CD4-positive, alpha-beta T cell treated with Interleukin-17A for 4 hours (primary cell): ENCODE measurements around the gene TM9SF2.

ENCODE experiments used
- DNase-seq: peaks from one replicate; pipeline ENCODE4 v3.0.0-alpha.2; 2020; ENCODE audit warnings: mixed read lengths

TM9SF2 gene

GRCh38 chr13:99580500-99581268 is 79.4 kb downstream of the TM9SF2 start:
- no peak for DNase-seq

- no peak for DNase-seq
These were observed 81.2 kb downstream of the TM9SF2 start for GRCh38 chr13:99582511-99582910.

- no peak for DNase-seq
These were observed 84.3 kb downstream of the TM9SF2 start for GRCh38 chr13:99585609-99586008.

GRCh38 chr13:99587021-99587420 is 85.7 kb downstream of the TM9SF2 start:
- no peak for DNase-seq

DNA sequence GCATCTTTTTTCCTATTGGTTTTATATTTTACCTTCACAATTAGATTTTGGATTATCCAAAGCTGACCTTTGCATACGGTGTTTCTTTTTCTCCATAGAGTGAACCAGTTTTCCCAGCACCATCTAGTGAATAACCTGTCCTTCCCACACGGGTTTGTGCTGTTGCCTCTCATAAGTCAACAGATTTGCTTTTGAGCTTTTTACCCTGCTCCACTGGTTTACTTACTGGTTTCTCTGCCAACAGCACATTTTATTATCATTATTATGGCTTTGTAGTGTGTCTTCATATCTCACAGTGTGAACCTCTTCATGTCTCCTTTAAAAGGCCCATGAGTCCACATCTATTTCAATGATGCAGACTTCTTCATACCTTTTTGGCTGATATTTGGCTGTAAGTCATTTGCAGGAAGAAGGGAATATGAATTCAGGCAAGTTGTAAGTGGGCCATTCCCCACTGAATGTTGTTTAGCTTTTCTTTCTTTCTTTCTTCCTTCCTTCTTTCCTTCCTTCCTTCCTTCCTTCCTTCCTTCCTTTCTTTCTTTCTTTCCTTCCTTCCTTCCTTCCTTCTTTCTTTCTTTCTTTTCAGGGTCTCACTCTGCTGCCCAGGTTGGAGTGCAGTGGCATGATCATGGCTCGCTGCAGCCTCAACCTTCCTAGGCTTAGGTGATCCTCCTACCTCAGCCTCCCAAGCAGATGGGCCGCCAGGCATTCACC is 86.8 kb downstream of the TM9SF2 start:
- DNase-seq = no peak

GRCh38 chr13:99589575-99589974 is 88.3 kb downstream of the TM9SF2 start:
- no peak for DNase-seq

GRCh38 chr13:99590519-99591011 is 89.3 kb downstream of the TM9SF2 start:
- DNase-seq = no peak

DNA sequence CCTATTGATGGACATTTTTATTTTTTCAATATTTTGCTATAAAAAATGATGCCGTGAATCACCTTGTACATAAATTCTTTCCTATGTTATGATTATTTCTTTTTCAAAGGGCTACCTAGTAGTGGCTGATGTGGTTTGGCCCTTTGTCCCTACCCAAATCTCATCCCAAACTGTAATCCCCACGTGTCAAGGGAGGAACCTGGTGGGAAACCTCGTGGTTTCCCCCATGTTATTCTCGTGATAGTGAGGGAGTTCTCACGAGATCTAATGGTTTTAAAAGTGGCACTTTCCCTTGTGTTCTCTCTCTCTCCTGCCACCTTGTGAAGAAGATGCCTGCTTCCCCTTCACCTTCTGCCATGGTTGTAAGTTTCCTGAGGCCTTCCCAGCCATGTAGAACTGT is 94.9 kb downstream of the TM9SF2 start:
- DNase-seq = no peak

GRCh38 chr13:99600318-99600717 is 99.0 kb downstream of the TM9SF2 start:
- DNase-seq = peak; percentile 33

DNA sequence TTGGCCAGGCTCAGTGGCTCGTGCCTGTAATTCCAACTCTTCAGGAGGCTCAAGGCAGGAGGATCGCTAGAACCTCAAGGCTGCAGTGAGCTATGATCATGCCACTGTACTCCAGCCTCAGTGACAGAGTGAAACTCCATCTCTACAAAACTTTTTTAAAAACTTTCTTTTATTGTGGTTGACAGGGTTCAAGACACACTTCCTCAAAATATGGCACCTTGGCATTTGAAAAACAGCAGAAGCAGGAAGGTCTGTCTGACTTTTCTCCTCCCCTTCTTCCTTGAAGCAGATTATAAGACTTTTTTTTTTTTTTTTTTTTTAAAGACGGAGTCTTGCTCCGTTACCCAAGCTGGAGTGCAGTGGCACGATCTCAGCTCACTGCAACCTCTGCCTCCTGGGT is 100.3 kb downstream of the TM9SF2 start:
- DNase-seq = peak; percentile 29

GRCh38 chr13:99604636-99605035 is 103.4 kb downstream of the TM9SF2 start:
- DNase-seq = no peak

- DNase-seq = peak; percentile 72
These were observed 104.4 kb downstream of the TM9SF2 start for GRCh38 chr13:99605420-99606323.

GRCh38 chr13:99606324-99607066 is 105.2 kb downstream of the TM9SF2 start, which contains the start of gene CLYBL:
CLYBL (plus strand) TSS chr13:99606690.
- DNase-seq = peak; percentile 93

DNA sequence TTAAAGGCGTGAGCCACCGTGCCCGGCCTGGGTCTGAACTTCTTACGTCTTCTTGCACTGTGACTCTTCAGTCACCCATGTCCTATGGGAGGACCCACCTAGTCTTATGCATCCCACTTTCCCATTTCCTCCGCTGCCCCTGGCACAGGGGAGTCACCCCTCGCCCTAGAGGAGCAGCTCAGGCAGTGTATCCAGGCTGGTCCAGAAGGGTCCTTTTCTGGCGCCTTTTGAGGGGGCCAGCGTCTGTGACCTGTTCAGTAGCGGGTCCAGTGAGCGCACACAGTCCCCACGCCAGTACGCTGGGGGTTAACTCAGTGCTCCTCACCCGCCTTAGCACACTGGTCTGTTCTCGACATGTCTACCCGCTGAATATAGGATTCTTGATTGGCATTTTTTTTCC is 107.1 kb downstream of the TM9SF2 start:
- no peak for DNase-seq

DNA sequence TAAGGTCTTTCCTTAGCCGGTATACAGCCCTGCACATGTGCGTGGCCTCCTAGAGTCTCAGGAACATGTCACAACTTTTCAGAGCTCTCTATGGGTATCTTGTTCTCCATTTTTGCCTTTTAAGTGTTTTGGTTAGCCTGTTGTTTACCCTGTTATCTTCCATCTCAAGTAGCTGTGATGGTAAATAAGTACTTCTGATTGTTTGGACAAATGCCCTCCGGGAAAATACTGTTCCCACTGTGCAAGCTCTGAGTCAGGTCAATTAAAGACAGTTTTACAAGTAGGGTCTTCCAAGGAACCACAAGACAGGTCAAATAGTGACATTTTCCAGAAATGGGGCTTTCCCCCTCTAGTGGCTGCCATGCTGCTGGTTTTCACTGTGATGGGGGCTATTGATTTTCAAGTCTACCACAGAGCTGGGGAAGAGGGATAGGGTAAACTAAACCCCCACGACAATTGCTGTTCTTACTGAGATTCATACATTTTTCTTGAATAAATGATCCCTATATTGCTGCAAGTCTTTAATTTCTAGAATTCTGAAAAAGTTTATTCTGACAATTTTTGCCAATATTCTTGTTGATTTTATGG is 109.5 kb downstream of the TM9SF2 start:
- DNase-seq = no peak
